Left lung (tissue), 10 donors: ENCODE data around the gene ATG4B. TPM values are rescaled to one million over a fixed set of nuclear protein-coding genes. Genes with fewer than 3 reads are reported as not detected.
"Not testable (repeated sequence)": the region's sequence is repeated elsewhere in the genome, so short reads cannot be mapped to it uniquely, and the experiment has no call there.

Experiments
- ATAC-seq: fragments of 200-7000 bp; cut with Tn5 transposase; one replicate; pipeline ENCODE4 v1.9.1; 2020; ENCODE audit warnings: moderate library complexity
- DNase-seq, 4 donors: peaks; one replicate each; pipeline ENCODE4 v3.0.0-alpha.2; 2013 to 2020
- H3K27ac ChIP-seq, 2 donors: fragments of 200-600 bp; sonication (generic) in 1 of 2; one replicate each; pipeline versions ENCODE4 v1.5.0 to v1.8.0; 2020 to 2021
- H3K27me3 ChIP-seq, 2 donors: fragments of 200-600 bp; sonication (generic) in 1 of 2; one replicate each; pipeline versions ENCODE4 v1.5.0 to v1.8.0; 2020 to 2021
- H3K36me3 ChIP-seq, 2 donors: fragments of 200-600 bp; sonication (generic) in 1 of 2; one replicate each; pipeline versions ENCODE4 v1.5.0 to v1.8.0; 2020 to 2021
- H3K4me1 ChIP-seq, 2 donors: fragments of 200-600 bp; one replicate each; pipeline ENCODE4 v1.8.0; 2021
- H3K4me3 ChIP-seq, 2 donors: fragments of 200-600 bp; sonication (generic) in 1 of 2; one replicate each; pipeline versions ENCODE4 v1.5.0 to v1.8.0; 2020 to 2021; ENCODE audit warnings: mild to moderate bottlenecking in 1 of 2
- H3K9me3 ChIP-seq, 2 donors: fragments of 200-600 bp; sonication (generic) in 1 of 2; one replicate each; pipeline versions ENCODE4 v1.5.0 to v1.8.0; 2020 to 2021
- CTCF ChIP-seq, 2 donors: fragments of 200-600 bp; sonication (generic) in 1 of 2; IDR thresholded peaks; one replicate each; pipeline versions ENCODE4 v1.5.0 to v1.8.0; 2021; ENCODE audit warnings: antibody characterized with exemption in 2 of 2
- intact Hi-C, 2 donors: fragments of 100-400 bp; cut with DNase I; formaldehyde crosslinking; loops; one replicate each; pipeline versions ENCODE4 v1.11.2 to v1.14.2; 2022
- polyA plus RNA-seq, 6 donors: library from polyadenylated mRNA; unstranded; fragments of 120-200 nt; gene quantifications; one replicate each; pipeline ENCODE4 v1.2.1, GENCODE V29; 2013; ENCODE audit not compliant: insufficient read length in 6 of 6
- total RNA-seq, 2 donors: library from RNA; stranded (reverse); fragmentation: NEBNext Ultra II Directional; extraction: Animal tissue kit (Norgen Biotek cat#: 25700); gene quantifications; one replicate each; pipeline ENCODE4 v1.2.1, GENCODE V29; 2021
- donor health status: DM: no; HTN: yes; CAD: no.
- donor health status: DM: no; HTN: no; CAD: no.

Gene ATG4B
- total and polyA plus RNA-seq, 8 donors, result 60.5 to 98.3 (median 79.3) TPM

- H3K4me1 ChIP-seq, result no peaks in the 10 kb centered on the region
- no peak for TF ChIP-seq CTCF (IDR thresholded peaks at IDR 0.05)
- H3K4me3 ChIP-seq, result no peak overlapping the region
- no peak for ATAC-seq
- DNase-seq, result peak in 1 of 4 donors; percentile 61
- no peaks in the 10 kb centered on the region for H3K27me3 ChIP-seq
- intact Hi-C loops, result no loop called here
- peaks cover 0 to 100% of the 10 kb centered on the region in 2 donors for H3K36me3 ChIP-seq
- no peaks in the 10 kb centered on the region for H3K9me3 ChIP-seq
- no peak overlapping the region for H3K27ac ChIP-seq
Observed at GRCh38 chr2:241656190-241656741, 18.8 kb downstream of the ATG4B start.

GRCh38 chr2:241657786-241658254 lies 20.3 kb downstream of the ATG4B start:
- Histone ChIP-seq H3K4me1 (no peaks in the 10 kb centered on the region), H3K36me3 (peaks cover 0 to 98% of the 10 kb centered on the region in 2 donors), H3K27ac (no peak overlapping the region), H3K9me3 (no peaks in the 10 kb centered on the region), H3K27me3 (no peaks in the 10 kb centered on the region), H3K4me3 (no peak overlapping the region)
- intact Hi-C loops, result no loop called here
- no peak for TF ChIP-seq CTCF (IDR thresholded peaks at IDR 0.05)
- DNase-seq, result peak in 1 of 4 donors; percentile 59
- no peak for ATAC-seq

- peaks cover 0 to 93% of the 10 kb centered on the region in 2 donors for H3K36me3 ChIP-seq
Observed at GRCh38 chr2:241658296-241658695, 20.8 kb downstream of the ATG4B start.

GRCh38 chr2:241659150-241659739 lies 21.8 kb downstream of the ATG4B start:
- H3K27me3 ChIP-seq, result no peaks in the 10 kb centered on the region
- intact Hi-C loops, result no loop called here
- H3K4me1 ChIP-seq, result no peaks in the 10 kb centered on the region
- TF ChIP-seq CTCF (IDR thresholded peaks at IDR 0.05), result peak in 1 of 2 donors; percentile 53
- DNase-seq (peak in 3 of 4 donors; percentile 62 to 80 (median 72)), ATAC-seq (peak; percentile 80)
- peaks cover 0 to 84% of the 10 kb centered on the region in 2 donors for H3K36me3 ChIP-seq
- H3K4me3 ChIP-seq, result no peak overlapping the region
- no peaks in the 10 kb centered on the region for H3K9me3 ChIP-seq
- H3K27ac ChIP-seq, result no peak overlapping the region

More at GRCh38 chr2:241658296-241658695, 20.8 kb downstream of the ATG4B start:
- no peak for ATAC-seq
- TF ChIP-seq CTCF (IDR thresholded peaks at IDR 0.05), result no peak
- DNase-seq, result no peak
- Histone ChIP-seq H3K4me1 (no peaks in the 10 kb centered on the region), H3K9me3 (no peaks in the 10 kb centered on the region), H3K4me3 (no peak overlapping the region), H3K27ac (no peak overlapping the region), H3K27me3 (no peaks in the 10 kb centered on the region)
- intact Hi-C loops, result no loop called here

GRCh38 chr2:241660593-241661213 lies 23.2 kb downstream of the ATG4B start:
- Histone ChIP-seq H3K9me3 (no peaks in the 10 kb centered on the region), H3K27ac (no peak overlapping the region), H3K36me3 (peaks cover 0 to 69% of the 10 kb centered on the region in 2 donors), H3K4me1 (no peaks in the 10 kb centered on the region), H3K4me3 (no peak overlapping the region), H3K27me3 (no peaks in the 10 kb centered on the region)
- DNase-seq, result peak in 1 of 4 donors; percentile 24
- no peak for TF ChIP-seq CTCF (IDR thresholded peaks at IDR 0.05)
- intact Hi-C loops, result no loop called here
- no peak for ATAC-seq

GRCh38 chr2:241662731-241663130 lies 25.2 kb downstream of the ATG4B start:
- DNase-seq, result peak in 1 of 4 donors; percentile 47
- intact Hi-C loops, H3K4me1 ChIP-seq, H3K27me3 ChIP-seq, H3K4me3 ChIP-seq, H3K9me3 ChIP-seq, H3K27ac ChIP-seq, ATAC-seq: not testable (repeated sequence)
- H3K36me3 ChIP-seq, result peaks cover 0 to 66% of the 10 kb centered on the region in 2 donors
